H1 (cell line): Measurements from ENCODE around the gene PEX26. TPM values are rescaled to one million over a fixed set of nuclear protein-coding genes. Genes with fewer than 3 reads are reported as not detected.

Experiments
- CTCF ChIA-PET: fragments of 300-600 bp; sonication (Branson Sonifier 250); formaldehyde crosslinking; loops from one replicate; lab custom pipeline; 2021; ENCODE audit not compliant: partially characterized antibody; lab: Charles Lee
- POLR2A ChIA-PET: fragments of 300-600 bp; sonication (Branson Sonifier 250); formaldehyde crosslinking; loops from one replicate; lab custom pipeline; 2021; ENCODE audit warnings: inconsistent platforms; ENCODE audit not compliant: partially characterized antibody; lab: Charles Lee
- DNase-seq, 2 experiments: peaks; one replicate each; pipeline versions ENCODE4 v3.0.0 to v3.0.0-alpha.2; 2010 to 2022; ENCODE audit warnings: low spot score in 2 of 2, low read depth in 1 of 2, mixed read lengths in 1 of 2
- FAIRE-seq: peaks from 2 replicates; lab custom pipeline; 2011; peaks lifted over from hg19 to GRCh38; lab: Jason Lieb, UNC
- H2AFZ ChIP-seq: 2 replicates; pipeline ENCODE4 v1.8.1; 2012; ENCODE audit warnings: low read length, inconsistent platforms
- H2AK5ac ChIP-seq: 2 replicates; pipeline ENCODE4 v1.6.1; 2013; ENCODE audit warnings: low read depth, low read length
- H2BK120ac ChIP-seq: replicated peaks from 2 replicates; pipeline ENCODE3; 2013; ENCODE audit warnings: low read depth, low read length, inconsistent platforms
- H2BK12ac ChIP-seq: 2 replicates; pipeline ENCODE4 v1.6.1; 2013; ENCODE audit warnings: low read depth, low read length
- H2BK15ac ChIP-seq: 2 replicates; pipeline ENCODE4 v1.6.1; 2013; ENCODE audit warnings: low read length
- H2BK20ac ChIP-seq: 2 replicates; pipeline ENCODE4 v1.6.1; 2013; ENCODE audit warnings: low read length
- H2BK5ac ChIP-seq: 2 replicates; pipeline ENCODE4 v1.6.1; 2013; ENCODE audit warnings: low read depth, low read length
- H3K14ac ChIP-seq: 2 replicates; pipeline ENCODE4 v1.6.1; 2013; ENCODE audit warnings: inconsistent platforms; ENCODE audit not compliant: insufficient read length
- H3K18ac ChIP-seq: 2 replicates; pipeline ENCODE4 v1.6.1; 2013; ENCODE audit warnings: low read length; ENCODE audit errors: extremely low read depth
- H3K23ac ChIP-seq: 2 replicates; pipeline ENCODE4 v1.6.1; 2013; ENCODE audit warnings: inconsistent platforms; ENCODE audit not compliant: insufficient read length
- H3K23me2 ChIP-seq: 2 replicates; pipeline ENCODE4 v1.6.1; 2013; ENCODE audit warnings: low read depth, low read length
- H3K27ac ChIP-seq: 2 replicates; pipeline ENCODE4 v1.6.1; 2011; ENCODE audit warnings: low read depth, low read length, inconsistent platforms
- H3K27me3 ChIP-seq, 4 experiments: replicated peaks in 1 of 4; 1 replicate in 1 of 4; 2 replicates in 3 of 4; pipeline versions ENCODE4 v1.6.1 to v1.8.1; 2011 to 2013; ENCODE audit warnings: low read length in 3 of 4, mild to moderate bottlenecking in 3 of 4, inconsistent platforms in 2 of 4, mixed read lengths in 2 of 4, moderate library complexity in 1 of 4; ENCODE audit not compliant: control insufficient read depth in 3 of 4, insufficient read depth in 3 of 4; ENCODE audit errors: extremely low read depth in 1 of 4
- H3K36me3 ChIP-seq, 4 experiments: 2 replicates each; pipeline versions ENCODE4 v1.6.1 to v1.8.1; 2011 to 2013; ENCODE audit warnings: mild to moderate bottlenecking in 4 of 4, low read length in 3 of 4, moderate library complexity in 2 of 4, control low read depth in 1 of 4, inconsistent platforms in 1 of 4; ENCODE audit not compliant: insufficient read depth in 4 of 4, control insufficient read depth in 2 of 4
- H3K4ac ChIP-seq: replicated peaks from 2 replicates; pipeline ENCODE3; 2013; ENCODE audit warnings: low read length, low read depth, mixed read lengths, inconsistent platforms; ENCODE audit not compliant: insufficient read length
- H3K4me1 ChIP-seq, 4 experiments: replicated peaks in 1 of 4; 1 replicate in 1 of 4; 2 replicates in 3 of 4; pipeline versions ENCODE4 v1.6.1 to v1.8.1; 2011 to 2013; ENCODE audit warnings: low read length in 3 of 4, inconsistent platforms in 2 of 4, mixed read lengths in 1 of 4; ENCODE audit not compliant: insufficient read depth in 4 of 4, control insufficient read depth in 3 of 4
- H3K4me2 ChIP-seq, 2 experiments: 2 replicates each; pipeline versions ENCODE4 v1.6.1 to v1.8.1; 2011 to 2013; ENCODE audit warnings: low read depth in 2 of 2, low read length in 2 of 2, control low read depth in 1 of 2, inconsistent platforms in 1 of 2, mild to moderate bottlenecking in 1 of 2; ENCODE audit not compliant: insufficient read depth in 1 of 2
- H3K4me3 ChIP-seq, 4 experiments: fragments of 200-600, 300-600 bp in 1 of 4; sonication (generic), shearing (Covaris generic), sonication (Bioruptor Twin) in 1 of 4; 2 replicates each; pipeline versions ENCODE4 v1.5.1 to v1.8.1; 2011 to 2016; ENCODE audit warnings: low read length in 4 of 4, low read depth in 3 of 4, control low read depth in 2 of 4, inconsistent platforms in 2 of 4, mild to moderate bottlenecking in 2 of 4, mixed read lengths in 1 of 4, moderate library complexity in 1 of 4; ENCODE audit not compliant: insufficient read depth in 2 of 4; ENCODE audit errors: extremely low read depth in 1 of 4
- H3K56ac ChIP-seq: replicated peaks from 2 replicates; pipeline ENCODE3; 2013; ENCODE audit warnings: low read depth, mild to moderate bottlenecking, mixed read lengths, low read length, inconsistent platforms; ENCODE audit not compliant: insufficient read length
- H3K79me1 ChIP-seq: 2 replicates; pipeline ENCODE4 v1.6.1; 2013; ENCODE audit warnings: low read depth, low read length, control low read depth
- H3K79me2 ChIP-seq, 2 experiments: 2 replicates each; pipeline versions ENCODE4 v1.6.1 to v1.8.1; 2012 to 2013; ENCODE audit warnings: low read length in 2 of 2, mild to moderate bottlenecking in 2 of 2, inconsistent platforms in 1 of 2; ENCODE audit not compliant: insufficient read depth in 2 of 2, control insufficient read depth in 1 of 2
- H3K9ac ChIP-seq, 4 experiments: replicated peaks in 1 of 4; 1 replicate in 1 of 4; 2 replicates in 3 of 4; pipeline versions ENCODE4 v1.6.1 to v1.8.1; 2011 to 2013; ENCODE audit warnings: low read depth in 3 of 4, low read length in 3 of 4, control low read depth in 2 of 4, mild to moderate bottlenecking in 2 of 4, moderate library complexity in 2 of 4, inconsistent platforms in 1 of 4; ENCODE audit errors: extremely low read depth in 1 of 4
- H3K9me3 ChIP-seq, 2 experiments: 2 replicates each; pipeline versions ENCODE4 v1.6.1 to v1.8.1; 2012 to 2013; ENCODE audit warnings: mild to moderate bottlenecking in 2 of 2, moderate library complexity in 2 of 2, control low read depth in 1 of 2, inconsistent platforms in 1 of 2, low read depth in 1 of 2, low read length in 1 of 2, mixed read lengths in 1 of 2; ENCODE audit not compliant: insufficient read depth in 2 of 2
- H4K20me1 ChIP-seq, 2 experiments: replicated peaks in 1 of 2; 2 replicates each; pipeline versions ENCODE3 to v1.8.1; 2011 to 2013; ENCODE audit warnings: inconsistent platforms in 2 of 2, low read length in 2 of 2, mild to moderate bottlenecking in 1 of 2; ENCODE audit not compliant: insufficient read depth in 2 of 2, control insufficient read depth in 1 of 2
- H4K5ac ChIP-seq: 2 replicates; pipeline ENCODE4 v1.6.1; 2013; ENCODE audit warnings: low read length, low read depth, mixed read lengths, inconsistent platforms; ENCODE audit not compliant: insufficient read length
- H4K8ac ChIP-seq: 2 replicates; pipeline ENCODE4 v1.8.0; 2013; ENCODE audit warnings: mild to moderate bottlenecking, moderate library complexity, low read length, inconsistent platforms; ENCODE audit not compliant: insufficient read depth; ENCODE audit errors: extremely low read depth
- H4K91ac ChIP-seq: replicated peaks from 2 replicates; pipeline ENCODE3; 2013; ENCODE audit warnings: low read length, mixed read lengths, inconsistent platforms; ENCODE audit not compliant: insufficient read length
- CTCF ChIP-seq, 3 experiments: IDR thresholded peaks; 1 replicate in 2 of 3; 2 replicates in 1 of 3; pipeline versions ENCODE4 v1.5.1 to v1.6.1; 2011; ENCODE audit warnings: low read length in 3 of 3, mild to moderate bottlenecking in 3 of 3, inconsistent platforms in 2 of 3, low read depth in 1 of 3, moderate library complexity in 1 of 3; ENCODE audit not compliant: insufficient read depth in 1 of 3; ENCODE audit errors: control extremely low read depth in 1 of 3
- E2F6 ChIP-seq: IDR thresholded peaks from 2 replicates; pipeline ENCODE4 v1.6.1; 2012; ENCODE audit warnings: inconsistent platforms
- EGR1 ChIP-seq: IDR thresholded peaks from 2 replicates; pipeline ENCODE4 v1.6.1; 2011; ENCODE audit warnings: low read depth, low read length, borderline replicate concordance
- KDM4A ChIP-seq: IDR thresholded peaks from one replicate; pipeline ENCODE4 v1.7.1; 2012; ENCODE audit warnings: low read depth, mild to moderate bottlenecking, moderate library complexity, low read length, inconsistent platforms; ENCODE audit not compliant: severe bottlenecking
- POLR2AphosphoS5 ChIP-seq: IDR thresholded peaks from 2 replicates; pipeline ENCODE4 v1.6.1; 2011; ENCODE audit warnings: low read depth, low read length
- RNF2 ChIP-seq: fragments of 200-900, 300-1000 bp; sonication (generic); IDR thresholded peaks from 2 replicates; pipeline ENCODE4 v1.7.1; 2016; ENCODE audit warnings: borderline replicate concordance, low read depth, mild to moderate bottlenecking, antibody characterized with exemption, low read length; ENCODE audit not compliant: poor library complexity, severe bottlenecking; ENCODE audit errors: missing control alignments
- SAP30 ChIP-seq: fragments of 300-600 bp; sonication (generic); IDR thresholded peaks from 2 replicates; pipeline ENCODE4 v1.7.1; 2012; ENCODE audit warnings: low read length, moderate library complexity, mild to moderate bottlenecking, inconsistent platforms; ENCODE audit not compliant: insufficient read depth, insufficient replicate concordance
- WGBS, 2 experiments: shearing (Covaris generic) in 1 of 2; methylation state at CpG; one replicate each; pipeline versions ENCODE4 v1.1.6 to v1.1.7; 2013 to 2015; ENCODE audit warnings: low lambda C conversion rate in 2 of 2, mixed read lengths in 2 of 2, inconsistent platforms in 1 of 2, low coverage in 1 of 2, missing lambda C conversion rate in 1 of 2; ENCODE audit not compliant: insufficient replicate concordance in 2 of 2, insufficient coverage in 1 of 2, insufficient read length in 1 of 2; ENCODE audit errors: extremely low coverage in 1 of 2, missing lambda C conversion rate in 1 of 2; 5-methylcytosine and 5-hydroxymethylcytosine counted together
- polyA plus RNA-seq, 7 experiments: library from polyadenylated mRNA; depleted of rRNA in 3 of 7; stranded (reverse) in 5 of 7; unstranded in 2 of 7; fragments of >200 nt in 5 of 7; fragments of 200-250 nt in 2 of 7; gene quantifications; 1 replicate in 5 of 7; 2 replicates in 1 of 7; 4 replicates in 1 of 7; pipeline versions ENCODE4 v1.2.1 to v1.2.3, GENCODE V29; 2011 to 2013; ENCODE audit warnings: missing spikeins in 2 of 7, mixed read lengths in 2 of 7
- total RNA-seq: library from RNA; stranded (reverse); fragmentation: NEBNext Ultra II Directional; extraction: Animal tissue kit (Norgen Biotek cat#: 25700); gene quantifications from 2 replicates; pipeline ENCODE4 v1.2.1, GENCODE V29; 2021

Gene PEX26
- total and polyA plus RNA-seq, 2 of the 8 experiments (the other 6 are each of a cell fraction or from before 2014, with no cell fraction given) = 33.1 to 49.0 TPM

GRCh38 chr22:18060646-18061620, 16.9 kb upstream of the PEX26 start:
- Histone ChIP-seq H3K23me2 (no peaks in the 10 kb centered on the region), H3K4me3 (no peak overlapping the region), H2BK12ac (no peak overlapping the region), H2AFZ (no peak overlapping the region), H3K27me3 (no peaks in the 10 kb centered on the region; a peak in 1 of 7 replicates), H2BK15ac (no peak overlapping the region), H3K56ac (no peak overlapping the region), H2BK20ac (no peak overlapping the region), H2AK5ac (no peak overlapping the region), H4K91ac (no peak overlapping the region), H3K18ac (no peak overlapping the region), H4K5ac (no peak overlapping the region), H2BK5ac (no peak overlapping the region), H3K79me2 (no peaks in the 10 kb centered on the region), H3K23ac (no peak overlapping the region), H3K4ac (no peak overlapping the region), H3K79me1 (no peaks in the 10 kb centered on the region), H3K14ac (no peak overlapping the region), H3K9me3 (no peaks in the 10 kb centered on the region), H3K4me1 (peaks cover 0 to 3% (median 0%) of the 10 kb centered on the region in 4 experiments; a peak in 2 of 7 replicates), H3K4me2 (no peak overlapping the region), H4K20me1 (no peaks in the 10 kb centered on the region), H3K9ac (no peak overlapping the region), H3K36me3 (no peaks in the 10 kb centered on the region), H2BK120ac (no peak overlapping the region), H3K27ac (no peak overlapping the region), H4K8ac (no peak overlapping the region)
- POLR2A ChIA-PET = no interaction called here
- no peak for DNase-seq
- 83% methylated on average over 13 of the region's 13 CpGs; no CpG with 5 or more reads in 1 of the 2 experiments for whole genome bisulfite sequencing, 2 experiments
- CTCF ChIA-PET = interaction anchor here (8.0 kb wide), 1 partner anchor 14 kb away, joined by 70 read pairs; the partner anchor contains the start of gene PEX26
- no peak for FAIRE-seq
- TF ChIP-seq E2F6 (no peak), KDM4A (no peak), RNF2 (no peak), SAP30 (no peak), CTCF (IDR thresholded peaks at IDR 0.05; ENCODE audit: control extremely low read depth in 1 of 3, insufficient read depth in 1 of 3, low read depth in 1 of 3, low read length in 3 of 3) (no peak), EGR1 (no peak), POLR2AphosphoS5 (no peak)
